Endodermal cell (in vitro differentiated cells): ENCODE results near the gene NAA15. TPM values are rescaled to one million over a fixed set of nuclear protein-coding genes. Genes with fewer than 3 reads are reported as not detected.
"Not testable (repeated sequence)": the region's sequence is repeated elsewhere in the genome, so short reads cannot be mapped to it uniquely, and the experiment has no call there.

Experiments
- DNase-seq: peaks from one replicate; pipeline ENCODE4 v3.0.0-alpha.2; 2017
- H3K27ac ChIP-seq: 2 replicates; pipeline ENCODE4 v1.5.1; 2013; ENCODE audit warnings: mild to moderate bottlenecking, low read depth, low read length, moderate library complexity
- H3K27me3 ChIP-seq: 2 replicates; pipeline ENCODE4 v1.6.1; 2013; ENCODE audit warnings: mild to moderate bottlenecking, low read length, moderate library complexity; ENCODE audit not compliant: insufficient read depth, control insufficient read depth, poor library complexity, severe bottlenecking
- H3K36me3 ChIP-seq: 2 replicates; pipeline ENCODE4 v1.7.0; 2013; ENCODE audit warnings: mild to moderate bottlenecking, low read length, moderate library complexity; ENCODE audit not compliant: control insufficient read depth, insufficient read depth
- H3K4me1 ChIP-seq: one replicate; pipeline ENCODE4 v1.7.0; 2013; ENCODE audit warnings: low read length; ENCODE audit not compliant: control insufficient read depth, insufficient read depth
- H3K4me3 ChIP-seq: 2 replicates; pipeline ENCODE4 v1.5.1; 2013; ENCODE audit warnings: mild to moderate bottlenecking, low read length, moderate library complexity
- H3K9ac ChIP-seq: 2 replicates; pipeline ENCODE4 v1.6.1; 2013; ENCODE audit warnings: mild to moderate bottlenecking, low read length, moderate library complexity; ENCODE audit not compliant: poor library complexity, severe bottlenecking; ENCODE audit errors: extremely low read depth
- H3K9me3 ChIP-seq: 2 replicates; pipeline ENCODE4 v1.6.1; 2013; ENCODE audit warnings: mild to moderate bottlenecking, low read length, moderate library complexity; ENCODE audit not compliant: control insufficient read depth
- H3K27ac Mint-ChIP-seq: 2 replicates; pipeline ENCODE4 v1.8.0; 2020; ENCODE audit warnings: mixed read lengths
- H3K27me3 Mint-ChIP-seq: 2 replicates; pipeline ENCODE4 v1.8.0; 2021; ENCODE audit warnings: mild to moderate bottlenecking, mixed read lengths; ENCODE audit not compliant: insufficient read depth
- H3K36me3 Mint-ChIP-seq: 2 replicates; pipeline ENCODE4 v1.8.0; 2020; ENCODE audit warnings: low read depth, mixed read lengths
- H3K4me1 Mint-ChIP-seq: 2 replicates; pipeline ENCODE4 v1.8.0; 2020; ENCODE audit warnings: mixed read lengths
- H3K4me3 Mint-ChIP-seq: 2 replicates; pipeline ENCODE4 v1.8.0; 2020; ENCODE audit warnings: mild to moderate bottlenecking, moderate library complexity, mixed read lengths
- H3K9me3 Mint-ChIP-seq: 2 replicates; pipeline ENCODE4 v1.8.0; 2020; ENCODE audit warnings: mild to moderate bottlenecking, mixed read lengths
- WGBS, 2 experiments: methylation state at CpG; one replicate each; pipeline versions ENCODE4 v1.1.5 to v1.1.7; 2013; ENCODE audit warnings: missing lambda C conversion rate in 2 of 2, mixed read lengths in 1 of 2; ENCODE audit not compliant: insufficient coverage in 1 of 2, insufficient read length in 1 of 2; 5-methylcytosine and 5-hydroxymethylcytosine counted together
- total RNA-seq, 2 donors: library from RNA; stranded (reverse); fragmentation: NEBNext Ultra II Directional in 1 of 2; extraction: Animal tissue kit (Norgen Biotek cat#: 25700) in 1 of 2; gene quantifications; 2 replicates in 1 of 2; 3 replicates in 1 of 2; pipeline ENCODE4 v1.2.1, GENCODE V29; 2021
- TF ChIP-seq, protein P1 (sequence below): fragments of 200-600 bp; sonication (generic); conservative IDR thresholded peaks from 2 replicates; pipeline ENCODE4 v1.5.0; 2021; ENCODE audit warnings: antibody characterized with exemption, mild to moderate bottlenecking

The NAA15 gene
- total RNA-seq, 2 donors from 2014 or later = 64.7 to 78.9 TPM

DNA sequence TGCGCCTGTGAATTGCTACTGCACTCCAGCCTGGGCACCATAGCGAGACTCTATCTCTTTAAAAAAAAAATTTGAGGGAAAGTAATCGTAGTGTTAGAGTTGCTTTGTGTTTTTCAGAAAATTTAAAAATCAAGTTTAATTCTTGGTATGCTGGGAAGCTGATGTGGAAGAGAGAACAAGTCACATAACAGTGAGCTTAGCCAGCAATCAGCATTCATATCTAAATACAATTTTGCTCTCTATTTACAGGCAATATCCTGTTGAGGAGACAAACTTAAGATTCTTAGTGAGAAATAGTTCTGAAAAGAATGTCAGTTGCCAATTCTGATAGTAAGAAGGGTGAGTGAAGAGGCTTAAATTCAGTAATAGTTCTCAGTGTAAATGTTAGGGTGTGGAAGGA lies 10.6 kb downstream of the NAA15 start:
- Histone ChIP-seq H3K9ac (no peak overlapping the region), H3K36me3 (peaks cover 21% of the 10 kb centered on the region), H3K27me3 (no peaks in the 10 kb centered on the region), H3K27ac (no peak overlapping the region), H3K4me1 (no peaks in the 10 kb centered on the region), H3K9me3 (no peaks in the 10 kb centered on the region), H3K4me3 (no peak overlapping the region)
- TF ChIP-seq, protein P1, sequence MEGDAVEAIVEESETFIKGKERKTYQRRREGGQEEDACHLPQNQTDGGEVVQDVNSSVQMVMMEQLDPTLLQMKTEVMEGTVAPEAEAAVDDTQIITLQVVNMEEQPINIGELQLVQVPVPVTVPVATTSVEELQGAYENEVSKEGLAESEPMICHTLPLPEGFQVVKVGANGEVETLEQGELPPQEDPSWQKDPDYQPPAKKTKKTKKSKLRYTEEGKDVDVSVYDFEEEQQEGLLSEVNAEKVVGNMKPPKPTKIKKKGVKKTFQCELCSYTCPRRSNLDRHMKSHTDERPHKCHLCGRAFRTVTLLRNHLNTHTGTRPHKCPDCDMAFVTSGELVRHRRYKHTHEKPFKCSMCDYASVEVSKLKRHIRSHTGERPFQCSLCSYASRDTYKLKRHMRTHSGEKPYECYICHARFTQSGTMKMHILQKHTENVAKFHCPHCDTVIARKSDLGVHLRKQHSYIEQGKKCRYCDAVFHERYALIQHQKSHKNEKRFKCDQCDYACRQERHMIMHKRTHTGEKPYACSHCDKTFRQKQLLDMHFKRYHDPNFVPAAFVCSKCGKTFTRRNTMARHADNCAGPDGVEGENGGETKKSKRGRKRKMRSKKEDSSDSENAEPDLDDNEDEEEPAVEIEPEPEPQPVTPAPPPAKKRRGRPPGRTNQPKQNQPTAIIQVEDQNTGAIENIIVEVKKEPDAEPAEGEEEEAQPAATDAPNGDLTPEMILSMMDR = no peak
- no peaks in the 10 kb centered on the region for H3K27me3 Mint-ChIP-seq
- peaks cover 13% of the 10 kb centered on the region for H3K36me3 Mint-ChIP-seq
- no peak overlapping the region for H3K4me3 Mint-ChIP-seq
- no peaks in the 10 kb centered on the region for H3K9me3 Mint-ChIP-seq
- peak overlapping the region; percentile 32 for H3K27ac Mint-ChIP-seq
- peaks cover 41% of the 10 kb centered on the region for H3K4me1 Mint-ChIP-seq
- no peak for DNase-seq
- 90 to 92% methylated on average over 3 of the region's 3 CpGs for WGBS, 2 experiments

- no peaks in the 10 kb centered on the region for H3K9me3 ChIP-seq
- H3K27me3 ChIP-seq = no peaks in the 10 kb centered on the region
- Mint-ChIP-seq H3K36me3 (peaks cover 8% of the 10 kb centered on the region), H3K4me3 (no peak overlapping the region), H3K27me3 (no peaks in the 10 kb centered on the region), H3K4me1 (peaks cover 44% of the 10 kb centered on the region), H3K27ac (peak overlapping the region; percentile 32), H3K9me3 (no peaks in the 10 kb centered on the region)
- no peak overlapping the region for H3K9ac ChIP-seq
- H3K36me3 ChIP-seq = peaks cover 19% of the 10 kb centered on the region
- TF ChIP-seq, protein P1 = no peak
- no peak overlapping the region for H3K4me3 ChIP-seq
- 90 to 97% methylated on average over 2 to 3 of the region's 3 CpGs for WGBS, 2 experiments
- DNase-seq = no peak
- no peaks in the 10 kb centered on the region for H3K4me1 ChIP-seq
- H3K27ac ChIP-seq = no peak overlapping the region
Observed at GRCh38 chr4:139312552-139313332, 11.4 kb downstream of the NAA15 start.

DNA sequence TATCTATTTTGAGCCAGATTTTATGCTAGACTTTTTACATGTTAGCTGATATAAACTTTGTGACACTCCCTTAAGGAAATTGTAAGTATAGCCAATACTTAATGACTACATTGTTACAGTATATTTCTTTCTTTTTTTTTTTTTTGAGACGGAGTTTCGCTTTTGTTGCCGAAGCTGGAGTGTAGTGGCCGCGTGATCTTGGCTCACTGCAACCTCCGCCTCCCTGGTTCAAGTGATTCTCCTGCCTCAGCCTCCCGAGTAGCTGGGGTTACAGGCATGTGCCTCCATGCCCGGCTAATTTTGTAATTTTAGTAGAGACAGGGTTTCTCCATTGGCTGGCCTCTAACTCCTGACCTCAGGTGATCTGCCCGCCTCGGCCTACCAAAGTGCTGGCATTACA lies 12.1 kb downstream of the NAA15 start:
- H3K4me1 ChIP-seq, H3K27ac ChIP-seq, H3K4me3 ChIP-seq, H3K27me3 Mint-ChIP-seq, DNase-seq, H3K9me3 ChIP-seq, H3K27me3 ChIP-seq, H3K9ac ChIP-seq, H3K4me3 Mint-ChIP-seq, H3K9me3 Mint-ChIP-seq: not testable (repeated sequence)
- peaks cover 44% of the 10 kb centered on the region for H3K4me1 Mint-ChIP-seq
- 91 to 94% methylated on average over 7 to 10 of the region's 10 CpGs for WGBS, 2 experiments
- H3K36me3 Mint-ChIP-seq = peaks cover 11% of the 10 kb centered on the region
- H3K27ac Mint-ChIP-seq = peak overlapping the region; percentile 95
- H3K36me3 ChIP-seq = peaks cover 15% of the 10 kb centered on the region
